Measurements from ENCODE around the gene C7orf57. TPM values are rescaled to one million over a fixed set of nuclear protein-coding genes. Genes with fewer than 3 reads are reported as not detected.
A peak's percentile ranks its signal among the peaks of the same experiment; 100 is the strongest.

C7orf57 gene
- total RNA-seq, 1 donor from 2014 or later, result not detected

DNA sequence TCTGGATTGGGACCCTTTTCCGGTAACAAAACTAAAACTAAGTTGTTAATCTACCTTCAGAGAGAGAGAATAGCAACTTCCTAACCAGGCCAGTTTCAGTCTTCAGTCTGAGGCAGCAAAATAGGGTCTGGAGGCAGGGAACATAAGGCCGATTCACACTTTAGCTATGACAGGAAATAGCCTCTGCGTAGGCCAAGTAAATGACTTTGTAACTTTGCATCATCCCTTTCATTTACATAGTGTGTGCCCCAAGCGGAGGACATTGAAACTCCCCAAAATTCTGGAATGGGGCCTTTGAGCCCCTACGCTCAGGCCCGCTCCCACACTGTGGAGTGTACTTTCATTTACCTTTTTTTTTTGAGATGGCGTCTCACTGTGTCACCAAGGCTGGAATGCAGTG, 52.0 kb downstream of the C7orf57 start:
- H3K4me3 ChIP-seq (ENCODE audit: low read depth, low read length), result no peak overlapping the region
- no peaks in the 10 kb centered on the region for H3K36me3 ChIP-seq (ENCODE audit: control insufficient read depth, insufficient read depth, low read length)
- no peak for DNase-seq (ENCODE audit: low read depth)
- H3K27me3 ChIP-seq (ENCODE audit: control insufficient read depth, insufficient read depth, low read length), result no peaks in the 10 kb centered on the region
- no peak for TF ChIP-seq CTCF (IDR thresholded peaks at IDR 0.05; ENCODE audit: insufficient read depth, low read length, poor library complexity, severe bottlenecking)

DNA sequence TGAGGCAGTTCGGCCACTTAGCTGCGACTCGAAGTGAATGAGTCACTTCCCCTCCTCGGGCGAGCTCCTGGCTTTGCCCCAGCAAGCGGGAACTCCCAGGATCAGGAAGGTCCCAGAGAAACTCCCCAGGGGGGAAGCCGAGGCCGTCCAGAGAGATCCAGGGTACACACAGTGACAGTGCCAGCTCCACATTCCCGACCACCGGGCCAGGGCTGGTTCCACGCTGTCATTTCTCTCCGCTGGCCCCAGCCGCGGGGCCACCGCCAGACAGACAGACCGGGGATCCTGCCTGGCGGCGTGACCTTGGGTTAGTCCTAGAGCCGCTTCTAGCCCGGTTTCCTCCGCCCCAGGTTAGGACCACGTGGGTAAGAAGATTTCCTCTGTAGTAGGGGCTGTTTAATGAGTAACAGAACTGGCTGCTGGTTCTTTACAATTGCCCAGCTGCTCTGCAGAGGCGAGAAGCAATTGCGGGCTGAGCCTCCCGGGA, 53.3 kb downstream of the C7orf57 start:
- Histone ChIP-seq H3K36me3 (ENCODE audit: control insufficient read depth, insufficient read depth, low read length) (no peaks in the 10 kb centered on the region), H3K27me3 (ENCODE audit: control insufficient read depth, insufficient read depth, low read length) (no peaks in the 10 kb centered on the region), H3K4me3 (ENCODE audit: low read depth, low read length) (peak overlapping the region; percentile 72)
- TF ChIP-seq CTCF (IDR thresholded peaks at IDR 0.05; ENCODE audit: insufficient read depth, low read length, poor library complexity, severe bottlenecking), result no peak
- peak; percentile 95 for DNase-seq (ENCODE audit: low read depth)

DNA sequence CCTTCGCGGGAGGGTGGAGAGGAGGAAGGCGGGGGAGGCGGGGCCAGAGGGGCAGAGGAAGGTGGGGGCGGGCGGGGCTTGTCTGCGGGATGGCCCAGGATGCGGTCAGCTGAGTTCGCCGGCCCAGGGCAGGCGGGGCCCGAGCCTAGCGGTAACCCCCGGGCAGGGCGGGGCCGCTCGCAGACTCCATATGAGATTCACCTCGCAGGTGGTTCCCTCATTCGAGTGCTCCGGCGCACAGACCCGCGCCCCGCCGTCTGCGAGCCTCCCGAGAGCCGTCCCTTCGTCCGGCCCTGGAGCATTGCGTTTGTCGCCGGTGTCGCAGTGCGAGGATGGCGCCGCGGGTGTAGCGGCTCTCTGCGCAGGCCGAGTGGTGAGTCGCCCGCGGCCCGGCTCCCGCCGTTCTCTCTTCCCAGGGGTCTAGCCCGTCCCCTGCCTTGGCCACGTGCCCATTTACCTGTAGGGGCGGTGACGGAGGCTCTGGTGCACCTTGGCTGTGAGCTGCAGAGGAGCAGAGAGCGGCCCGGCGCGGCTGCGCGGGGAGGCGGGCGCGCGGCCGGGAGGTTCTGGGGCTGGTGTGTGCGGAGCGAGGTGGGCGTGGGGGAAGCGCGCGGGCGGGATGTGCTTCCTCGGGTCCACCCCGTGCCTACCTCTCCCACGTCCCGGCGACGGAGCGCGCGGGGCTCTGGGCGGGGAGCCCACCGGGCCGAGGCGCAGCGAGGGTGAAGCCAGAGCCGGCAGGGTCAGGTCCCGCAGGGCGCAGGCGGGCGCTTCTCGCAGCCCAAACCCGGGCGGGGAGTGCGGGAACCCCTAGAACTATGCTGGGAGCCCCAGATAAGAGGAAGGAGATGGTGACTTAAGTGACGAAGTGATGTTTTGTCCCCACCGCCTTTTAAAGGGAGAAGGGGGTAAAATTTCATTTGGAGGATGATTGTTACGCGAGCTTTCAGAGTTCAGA, 54.0 kb downstream of the C7orf57 start, which contains the start of gene UPP1:
Gene UPP1, plus strand, starts transcription at position 220 of the 958 bp plus-strand sequence. CDS start 5,519 bp downstream, outside the sequence.
- Histone ChIP-seq H3K36me3 (ENCODE audit: control insufficient read depth, insufficient read depth, low read length) (no peaks in the 10 kb centered on the region), H3K27me3 (ENCODE audit: control insufficient read depth, insufficient read depth, low read length) (no peaks in the 10 kb centered on the region), H3K4me3 (ENCODE audit: low read depth, low read length) (peak within 1 kb of the TSS; percentile 72)
- DNase-seq (ENCODE audit: low read depth), result no peak
- no peak for TF ChIP-seq CTCF (IDR thresholded peaks at IDR 0.05; ENCODE audit: insufficient read depth, low read length, poor library complexity, severe bottlenecking)

- Histone ChIP-seq H3K27me3 (ENCODE audit: control insufficient read depth, insufficient read depth, low read length) (no peaks in the 10 kb centered on the region), H3K36me3 (ENCODE audit: control insufficient read depth, insufficient read depth, low read length) (no peaks in the 10 kb centered on the region), H3K4me3 (ENCODE audit: low read depth, low read length) (peak overlapping the region; percentile 72)
- DNase-seq (ENCODE audit: low read depth), result no peak
- TF ChIP-seq CTCF (IDR thresholded peaks at IDR 0.05; ENCODE audit: insufficient read depth, low read length, poor library complexity, severe bottlenecking), result no peak
These were observed 54.9 kb downstream of the C7orf57 start for GRCh38 chr7:48090095-48090805.

- no peak for TF ChIP-seq CTCF (IDR thresholded peaks at IDR 0.05; ENCODE audit: insufficient read depth, low read length, poor library complexity, severe bottlenecking)
- Histone ChIP-seq H3K27me3 (ENCODE audit: control insufficient read depth, insufficient read depth, low read length) (no peaks in the 10 kb centered on the region), H3K4me3 (ENCODE audit: low read depth, low read length) (no peak overlapping the region), H3K36me3 (ENCODE audit: control insufficient read depth, insufficient read depth, low read length) (peaks cover 1% of the 10 kb centered on the region)
- no peak for DNase-seq (ENCODE audit: low read depth)
These were observed 56.4 kb downstream of the C7orf57 start for GRCh38 chr7:48091506-48092433.

Measured in kidney epithelial cell (primary cell).